ENCODE data around the gene ACOT8. TPM values are rescaled to one million over a fixed set of nuclear protein-coding genes. Genes with fewer than 3 reads are reported as not detected.

ACOT8 gene
- polyA plus RNA-seq, 2 of the 4 experiments (the other 2 are of a cell fraction) = 14.0 to 18.5 TPM

- TF ChIP-seq USF2 (IDR thresholded peaks at IDR 0.05) = peak; percentile 99
- TF ChIP-seq JUN (IDR thresholded peaks at IDR 0.05) = peak; percentile 49 to 86; a peak in 3 of 5 replicates
- TF ChIP-seq ZFP36 (IDR thresholded peaks at IDR 0.05; ENCODE audit: borderline replicate concordance, partially characterized antibody) = no peak
- no peak for TF ChIP-seq MYC (IDR thresholded peaks at IDR 0.05; ENCODE audit: borderline replicate concordance, low read length)
- peak; percentile 98 for TF ChIP-seq KDM5A (IDR thresholded peaks at IDR 0.05)
- TF ChIP-seq BHLHE40 (IDR thresholded peaks at IDR 0.05; ENCODE audit: low read depth, low read length) = peak; percentile 42; the same call in 1 of the 2 replicates
- TF ChIP-seq SMC3 (IDR thresholded peaks at IDR 0.05) = peak; percentile 13; the same call in 1 of the 3 replicates
- TF ChIP-seq MAFK (IDR thresholded peaks at IDR 0.05; ENCODE audit: partially characterized antibody) = no peak
- TF ChIP-seq NPAS2 (CRISPR knock-in tag; IDR thresholded peaks at IDR 0.05; ENCODE audit: borderline replicate concordance) = peak; percentile 89
- no peak for TF ChIP-seq EP300 (IDR thresholded peaks at IDR 0.05)
These were observed 34.1 kb upstream of the ACOT8 start, which contains the start of the genes CTSA and NEURL2 (continued) for GRCh38 chr20:45890985-45891983.

GRCh38 chr20:45890077-45890984 is 33.1 kb upstream of the ACOT8 start:
- Histone ChIP-seq H3K9me3 (no peaks in the 10 kb centered on the region), H3K4me1 (peaks cover 15% of the 10 kb centered on the region), H3K4me2 (peak overlapping the region; percentile 100), H3K4me3 (peak overlapping the region; percentile 96), H3K27ac (peak overlapping the region; percentile 90 to 99)
- DNase-seq (ENCODE audit: low read depth in 1 of 2, low spot score in 1 of 2) (peak; percentile 35 to 66), FAIRE-seq (no peak), ATAC-seq (peak; percentile 36 to 70; a peak in 4 of 6 replicates)
- WGBS (ENCODE audit: missing lambda C conversion rate) = 42% methylated on average over 32 of the region's 79 CpGs
- TF ChIP-seq BCL3 (IDR thresholded peaks at IDR 0.05) (no peak), ZFP36 (IDR thresholded peaks at IDR 0.05; ENCODE audit: borderline replicate concordance, partially characterized antibody) (peak; percentile 29), BHLHE40 (IDR thresholded peaks at IDR 0.05; ENCODE audit: low read depth, low read length) (no peak), RCOR1 (IDR thresholded peaks at IDR 0.05; ENCODE audit: low read depth, low read length) (no peak), CBX8 (IDR thresholded peaks at IDR 0.05) (no peak), CBX2 (IDR thresholded peaks at IDR 0.05; ENCODE audit: borderline replicate concordance, low read depth) (no peak), GATA3 (IDR thresholded peaks at IDR 0.05; ENCODE audit: borderline replicate concordance) (no peak), MYC (IDR thresholded peaks at IDR 0.05; ENCODE audit: borderline replicate concordance, low read length) (no peak), NPAS2 (CRISPR knock-in tag; IDR thresholded peaks at IDR 0.05; ENCODE audit: borderline replicate concordance) (no peak), CTCF (IDR thresholded peaks at IDR 0.05) (peak; percentile 20; the same call in 1 of the 3 replicates), HES2 (IDR thresholded peaks at IDR 0.05) (no peak), MAX (IDR thresholded peaks at IDR 0.05) (0 out of 2 replicates have a peak, but pooled peaks have one; percentile 20), USF2 (IDR thresholded peaks at IDR 0.05) (no peak)
- ChIA-PET CTCF (interaction anchor here (0.6 to 2.6 kb wide), 13 partner anchors 8 to 97 kb away, joined by 3 to 12 read pairs (median 3); partner anchors contain the start of genes PCIF1 and ZSWIM1), POLR2A (interaction anchor here (0.7 to 3.2 kb wide), 5 partner anchors 9 to 57 kb away, joined by 3 to 26 read pairs (median 4); partner anchors contain the start of genes PCIF1, SNX21 and ZSWIM1)

Measured in A549 (cell line).